Liver (tissue), 9 donors: ENCODE measurements around the gene DNAH1. TPM values are rescaled to one million over a fixed set of nuclear protein-coding genes. Genes with fewer than 3 reads are reported as not detected.

Source experiments
- DNase-seq: peaks from one replicate; pipeline ENCODE4 v3.0.0-alpha.2; 2017; ENCODE audit warnings: low spot score
- H3K27ac ChIP-seq, 2 donors: one replicate each; pipeline ENCODE4 v1.7.0; 2013; ENCODE audit warnings: inconsistent platforms in 2 of 2, low read length in 2 of 2, control low read depth in 1 of 2, low read depth in 1 of 2, mild to moderate bottlenecking in 1 of 2
- H3K27me3 ChIP-seq, 4 donors: one replicate each; pipeline versions ENCODE4 v1.6.1 to v1.7.0; 2013; ENCODE audit warnings: low read length in 3 of 4, inconsistent platforms in 1 of 4, mild to moderate bottlenecking in 1 of 4, moderate library complexity in 1 of 4; ENCODE audit not compliant: control insufficient read depth in 4 of 4, insufficient read depth in 4 of 4
- H3K36me3 ChIP-seq, 4 donors: one replicate each; pipeline versions ENCODE4 v1.6.1 to v1.7.0; 2013; ENCODE audit warnings: low read length in 3 of 4, mild to moderate bottlenecking in 3 of 4, low read depth in 1 of 4, moderate library complexity in 1 of 4; ENCODE audit not compliant: control insufficient read depth in 4 of 4, insufficient read depth in 3 of 4
- H3K4me1 ChIP-seq, 4 donors: one replicate each; pipeline versions ENCODE4 v1.6.1 to v1.7.0; 2013; ENCODE audit warnings: low read length in 3 of 4, mild to moderate bottlenecking in 3 of 4, moderate library complexity in 1 of 4; ENCODE audit not compliant: control insufficient read depth in 4 of 4, insufficient read depth in 4 of 4
- H3K4me3 ChIP-seq, 3 donors: one replicate each; pipeline versions ENCODE4 v1.6.1 to v1.7.0; 2013; ENCODE audit warnings: low read length in 3 of 3, control low read depth in 1 of 3, low read depth in 1 of 3, mild to moderate bottlenecking in 1 of 3
- H3K9ac ChIP-seq, 2 donors: one replicate each; pipeline ENCODE4 v1.7.0; 2013; ENCODE audit warnings: low read length in 2 of 2, mild to moderate bottlenecking in 2 of 2, moderate library complexity in 2 of 2, control low read depth in 1 of 2, low read depth in 1 of 2
- H3K9me3 ChIP-seq, 4 donors: one replicate each; pipeline versions ENCODE4 v1.6.1 to v1.7.0; 2013; ENCODE audit warnings: low read length in 3 of 4; ENCODE audit not compliant: control insufficient read depth in 4 of 4
- ATF3 ChIP-seq: IDR thresholded peaks from 2 replicates; pipeline ENCODE4 v1.6.1; 2016; ENCODE audit warnings: antibody characterized with exemption
- CTCF ChIP-seq: fragments of 150-350 bp; IDR thresholded peaks from 2 replicates; pipeline ENCODE4 v1.5.1; 2017; ENCODE audit warnings: improper control_type of control experiment, low read depth, low read length; ENCODE audit not compliant: missing input control
- EGR1 ChIP-seq, 2 donors: IDR thresholded peaks; 2 replicates each; pipeline ENCODE4 v1.6.1; 2016 to 2018; ENCODE audit warnings: antibody characterized with exemption in 2 of 2, low read depth in 2 of 2
- FOXA1 ChIP-seq: IDR thresholded peaks from 2 replicates; pipeline ENCODE4 v1.6.1; 2016; ENCODE audit warnings: antibody characterized with exemption
- FOXA2 ChIP-seq: IDR thresholded peaks from 2 replicates; pipeline ENCODE4 v1.6.1; 2016; ENCODE audit warnings: antibody characterized with exemption
- GABPA ChIP-seq, 2 donors: IDR thresholded peaks in 1 of 2; conservative IDR thresholded peaks in 1 of 2; 2 replicates each; pipeline ENCODE4 v1.6.1; 2016; ENCODE audit warnings: antibody characterized with exemption in 2 of 2, mild to moderate bottlenecking in 1 of 2, moderate library complexity in 1 of 2
- HNF4A ChIP-seq, 2 donors: conservative IDR thresholded peaks; 2 replicates each; pipeline ENCODE4 v1.6.1; 2016; ENCODE audit warnings: antibody characterized with exemption in 2 of 2, mild to moderate bottlenecking in 2 of 2
- HNF4G ChIP-seq: IDR thresholded peaks from 2 replicates; pipeline ENCODE4 v1.6.1; 2016; ENCODE audit warnings: antibody characterized with exemption
- JUND ChIP-seq, 2 donors: IDR thresholded peaks; 2 replicates each; pipeline ENCODE4 v1.6.1; 2016; ENCODE audit warnings: antibody characterized with exemption in 2 of 2
- MAX ChIP-seq: IDR thresholded peaks from 2 replicates; pipeline ENCODE4 v1.6.1; 2016; ENCODE audit warnings: antibody characterized with exemption
- NR2F2 ChIP-seq: IDR thresholded peaks from 2 replicates; pipeline ENCODE4 v1.6.1; 2016; ENCODE audit warnings: antibody characterized with exemption
- REST ChIP-seq: IDR thresholded peaks from 2 replicates; pipeline ENCODE4 v1.6.1; 2016; ENCODE audit warnings: antibody characterized with exemption, mild to moderate bottlenecking
- RXRA ChIP-seq, 2 donors: IDR thresholded peaks; 2 replicates each; pipeline ENCODE4 v1.6.1; 2017 to 2018; ENCODE audit warnings: antibody characterized with exemption in 2 of 2, mild to moderate bottlenecking in 1 of 2
- SP1 ChIP-seq: IDR thresholded peaks from 2 replicates; pipeline ENCODE4 v1.6.1; 2018; ENCODE audit warnings: antibody characterized with exemption, mild to moderate bottlenecking
- TAF1 ChIP-seq: conservative IDR thresholded peaks from 2 replicates; pipeline ENCODE4 v1.6.1; 2016; ENCODE audit warnings: antibody characterized with exemption, mild to moderate bottlenecking
- YY1 ChIP-seq: IDR thresholded peaks from 2 replicates; pipeline ENCODE4 v1.6.1; 2016; ENCODE audit warnings: antibody characterized with exemption, mild to moderate bottlenecking
- ZBTB33 ChIP-seq: IDR thresholded peaks from 2 replicates; pipeline ENCODE4 v1.6.1; 2016; ENCODE audit warnings: antibody characterized with exemption
- WGBS: extraction: QIAGEN DNeasy Blood & Tissue Kit; methylation state at CpG from one replicate; pipeline ENCODE4 v1.1.7; 2013; 5-methylcytosine and 5-hydroxymethylcytosine counted together
- polyA plus RNA-seq, 2 donors: library from polyadenylated mRNA; stranded (reverse) in 1 of 2; unstranded in 1 of 2; fragments of 200-250 nt in 1 of 2; fragments of >200 nt in 1 of 2; fragmentation: Nextera tagmentation in 1 of 2; extraction: Ambion mirVana in 1 of 2; gene quantifications; one replicate each; pipeline versions ENCODE4 v1.2.1 to v1.2.3, GENCODE V29; 2013 to 2015
- total RNA-seq, 2 donors: library from RNA; depleted of rRNA; stranded (reverse); fragments of >200 nt; gene quantifications; one replicate each; pipeline ENCODE4 v1.2.3, GENCODE V29; 2014
- donor health status: healthy.
- donor health status: healthy.
- donor health status: healthy.
- donor health status: healthy.
- donor health status: healthy.

DNAH1 gene
- total and polyA plus RNA-seq, 4 donors: 1.5 to 6.0 (median 2.5) TPM

- DNase-seq: no peak
- Histone ChIP-seq H3K9me3 (no peaks in the 10 kb centered on the region), H3K27me3 (no peaks in the 10 kb centered on the region), H3K36me3 (peaks cover 22 to 43% (median 33%) of the 10 kb centered on the region in 4 donors), H3K4me1 (peaks cover 1 to 24% (median 18%) of the 10 kb centered on the region in 4 donors), H3K27ac (no peak overlapping the region), H3K4me3 (no peak overlapping the region), H3K9ac (no peak overlapping the region)
- WGBS: 90% methylated on average over 7 of the region's 7 CpGs
- TF ChIP-seq REST (no peak), FOXA1 (no peak), JUND (IDR thresholded peaks at IDR 0.05) (no peak), HNF4G (no peak), MAX (no peak), SP1 (no peak), GABPA (IDR thresholded peaks at IDR 0.05 in 1 of 2, conservative IDR thresholded peaks at IDR 0.05 in 1 of 2) (no peak), EGR1 (IDR thresholded peaks at IDR 0.05; ENCODE audit: low read depth in 2 of 2) (no peak), FOXA2 (no peak), NR2F2 (no peak), TAF1 (no peak), YY1 (no peak), ATF3 (no peak), ZBTB33 (no peak), HNF4A (conservative IDR thresholded peaks at IDR 0.05) (no peak), CTCF (no peak), RXRA (IDR thresholded peaks at IDR 0.05) (no peak)
Measured at GRCh38 chr3:52268036-52268435, 48.1 kb upstream of the DNAH1 start.

- no peak overlapping the region for H3K9ac ChIP-seq
- H3K27ac ChIP-seq: peak overlapping the region in 1 of 2 donors; percentile 38
- no peaks in the 10 kb centered on the region for H3K9me3 ChIP-seq
- peaks cover 18 to 30% (median 22%) of the 10 kb centered on the region in 4 donors for H3K36me3 ChIP-seq
- H3K4me1 ChIP-seq: peaks cover 1 to 31% (median 23%) of the 10 kb centered on the region in 4 donors
- H3K4me3 ChIP-seq: no peak overlapping the region
- no peak for TF ChIP-seq RXRA (IDR thresholded peaks at IDR 0.05)
- TF ChIP-seq NR2F2: no peak
- TF ChIP-seq CTCF: no peak
- TF ChIP-seq FOXA2: no peak
- DNase-seq: no peak
- WGBS: 61% methylated on average over 3 of the region's 3 CpGs
- no peaks in the 10 kb centered on the region for H3K27me3 ChIP-seq
Measured at GRCh38 chr3:52269776-52270175, 46.3 kb upstream of the DNAH1 start.
